Trophoblast cell (in vitro differentiated cells and primary cell): Measurements from ENCODE around the gene HOXD10.
A peak's percentile ranks its signal among the peaks of the same experiment; 100 is the strongest.

Experiments
- DNase-seq, 2 donors: peaks; one replicate each; pipeline ENCODE4 v3.0.0-alpha.2; 2016
- H2AFZ ChIP-seq: 2 replicates; pipeline ENCODE4 v1.6.1; 2013; ENCODE audit warnings: low read length, moderate library complexity, mild to moderate bottlenecking; ENCODE audit not compliant: insufficient read depth, poor library complexity
- H2AK5ac ChIP-seq: 2 replicates; pipeline ENCODE4 v1.6.1; 2013; ENCODE audit warnings: mild to moderate bottlenecking, low read length
- H2BK120ac ChIP-seq: 2 replicates; pipeline ENCODE4 v1.6.1; 2013; ENCODE audit warnings: low read length, mild to moderate bottlenecking, moderate library complexity; ENCODE audit not compliant: insufficient read depth, poor library complexity
- H2BK12ac ChIP-seq: 2 replicates; pipeline ENCODE4 v1.6.1; 2013; ENCODE audit warnings: mild to moderate bottlenecking, low read length, moderate library complexity
- H2BK5ac ChIP-seq: 2 replicates; pipeline ENCODE4 v1.6.1; 2013; ENCODE audit warnings: low read length, low read depth, moderate library complexity, mild to moderate bottlenecking; ENCODE audit not compliant: poor library complexity
- H3K14ac ChIP-seq: 2 replicates; pipeline ENCODE4 v1.6.1; 2013; ENCODE audit warnings: mild to moderate bottlenecking, low read length
- H3K18ac ChIP-seq: 2 replicates; pipeline ENCODE4 v1.6.1; 2013; ENCODE audit warnings: mild to moderate bottlenecking, low read length
- H3K23ac ChIP-seq: 2 replicates; pipeline ENCODE4 v1.6.1; 2013; ENCODE audit warnings: low read length
- H3K27ac ChIP-seq: 2 replicates; pipeline ENCODE4 v1.5.1; 2013; ENCODE audit warnings: low read depth, mild to moderate bottlenecking, inconsistent platforms, low read length, moderate library complexity
- H3K27me3 ChIP-seq: 2 replicates; pipeline ENCODE4 v1.6.1; 2013; ENCODE audit warnings: inconsistent platforms, mild to moderate bottlenecking, low read length, moderate library complexity; ENCODE audit not compliant: insufficient read depth
- H3K36me3 ChIP-seq, 2 experiments: 1 replicate in 1 of 2; 2 replicates in 1 of 2; pipeline ENCODE4 v1.6.1; 2013; ENCODE audit warnings: low read length in 2 of 2, mild to moderate bottlenecking in 2 of 2, moderate library complexity in 1 of 2; ENCODE audit not compliant: insufficient read depth in 2 of 2, control insufficient read depth in 1 of 2
- H3K4ac ChIP-seq: 2 replicates; pipeline ENCODE4 v1.6.1; 2013; ENCODE audit warnings: low read depth, mild to moderate bottlenecking, low read length, moderate library complexity
- H3K4me1 ChIP-seq, 2 experiments: 1 replicate in 1 of 2; 2 replicates in 1 of 2; pipeline ENCODE4 v1.6.1; 2013; ENCODE audit warnings: low read length in 2 of 2, mild to moderate bottlenecking in 2 of 2, moderate library complexity in 1 of 2; ENCODE audit not compliant: insufficient read depth in 2 of 2, control insufficient read depth in 1 of 2
- H3K4me2 ChIP-seq: 2 replicates; pipeline ENCODE4 v1.6.1; 2013; ENCODE audit warnings: inconsistent platforms, mild to moderate bottlenecking, low read length, moderate library complexity
- H3K4me3 ChIP-seq: 2 replicates; pipeline ENCODE4 v1.5.1; 2013; ENCODE audit warnings: mild to moderate bottlenecking, low read depth, low read length, inconsistent platforms
- H3K79me1 ChIP-seq: one replicate; pipeline ENCODE4 v1.6.1; 2013; ENCODE audit warnings: low read length
- H3K79me2 ChIP-seq: 2 replicates; pipeline ENCODE4 v1.6.1; 2013; ENCODE audit warnings: low read length, mild to moderate bottlenecking; ENCODE audit not compliant: control insufficient read depth, insufficient read depth, poor library complexity
- H3K9ac ChIP-seq: 2 replicates; pipeline ENCODE4 v1.6.1; 2013; ENCODE audit warnings: mild to moderate bottlenecking, low read length
- H3K9me3 ChIP-seq: 2 replicates; pipeline ENCODE4 v1.6.1; 2013; ENCODE audit warnings: low read depth, mild to moderate bottlenecking, control low read depth, inconsistent platforms, low read length; ENCODE audit not compliant: insufficient read depth
- H4K12ac ChIP-seq: 2 replicates; pipeline ENCODE4 v1.6.1; 2013; ENCODE audit warnings: low read depth, mild to moderate bottlenecking, low read length, moderate library complexity
- H4K8ac ChIP-seq: 2 replicates; pipeline ENCODE4 v1.6.1; 2013; ENCODE audit warnings: low read depth, mild to moderate bottlenecking, low read length, moderate library complexity
- H4K91ac ChIP-seq: one replicate; pipeline ENCODE4 v1.6.1; 2013; ENCODE audit warnings: low read depth, mild to moderate bottlenecking, low read length, moderate library complexity
- WGBS: extraction: QIAGEN DNeasy Blood & Tissue Kit; methylation state at CpG from one replicate; pipeline ENCODE4 v1.1.7; 2013; ENCODE audit warnings: missing lambda C conversion rate; ENCODE audit not compliant: insufficient read length, insufficient coverage; ENCODE audit errors: extremely low coverage; 5-methylcytosine and 5-hydroxymethylcytosine counted together

HOXD10 gene

GRCh38 chr2:176081837-176082524 is 34.6 kb upstream of the HOXD10 start:
- no peak overlapping the region for H2BK120ac ChIP-seq
- H3K27ac ChIP-seq = no peak overlapping the region
- H3K79me2 ChIP-seq = no peaks in the 10 kb centered on the region
- H3K79me1 ChIP-seq = peaks cover 1% of the 10 kb centered on the region
- WGBS = no CpG with 5 or more reads among the region's 62 CpGs
- no peak overlapping the region for H2BK12ac ChIP-seq
- H4K12ac ChIP-seq = no peak overlapping the region
- no peak overlapping the region for H2AFZ ChIP-seq
- DNase-seq = no peak
- peak overlapping the region; percentile 47 for H3K4me3 ChIP-seq
- H3K27me3 ChIP-seq = peaks cover 78% of the 10 kb centered on the region
- no peak overlapping the region for H3K23ac ChIP-seq
- H3K9ac ChIP-seq = no peak overlapping the region
- peaks cover 20 to 22% of the 10 kb centered on the region in 2 experiments for H3K4me1 ChIP-seq
- H3K4me2 ChIP-seq = peak overlapping the region; percentile 65
- no peak overlapping the region for H3K4ac ChIP-seq
- no peak overlapping the region for H2AK5ac ChIP-seq
- H3K18ac ChIP-seq = no peak overlapping the region
- no peak overlapping the region for H4K91ac ChIP-seq
- no peak overlapping the region for H3K14ac ChIP-seq
- no peak overlapping the region for H2BK5ac ChIP-seq
- H3K9me3 ChIP-seq = peaks cover 12% of the 10 kb centered on the region
- no peak overlapping the region for H4K8ac ChIP-seq
- H3K36me3 ChIP-seq = no peaks in the 10 kb centered on the region

- H3K79me2 ChIP-seq = no peaks in the 10 kb centered on the region
- no peak overlapping the region for H3K27ac ChIP-seq
- H3K4ac ChIP-seq = no peak overlapping the region
- no peak overlapping the region for H2BK5ac ChIP-seq
- WGBS = no CpG with 5 or more reads among the region's 10 CpGs
- H2AK5ac ChIP-seq = no peak overlapping the region
- H2BK12ac ChIP-seq = no peak overlapping the region
- peaks cover 83% of the 10 kb centered on the region for H3K27me3 ChIP-seq
- H2BK120ac ChIP-seq = no peak overlapping the region
- no peak for DNase-seq
- H3K9ac ChIP-seq = no peak overlapping the region
- H3K9me3 ChIP-seq = peaks cover 12% of the 10 kb centered on the region
- no peak overlapping the region for H3K14ac ChIP-seq
- no peak overlapping the region for H2AFZ ChIP-seq
- H3K18ac ChIP-seq = no peak overlapping the region
- peak overlapping the region; percentile 47 for H3K4me3 ChIP-seq
- H3K23ac ChIP-seq = no peak overlapping the region
- no peaks in the 10 kb centered on the region for H3K36me3 ChIP-seq
- H4K12ac ChIP-seq = no peak overlapping the region
- peaks cover 1% of the 10 kb centered on the region for H3K79me1 ChIP-seq
- no peak overlapping the region for H4K91ac ChIP-seq
- no peak overlapping the region for H4K8ac ChIP-seq
- H3K4me1 ChIP-seq = peaks cover 20 to 22% of the 10 kb centered on the region in 2 experiments
- H3K4me2 ChIP-seq = peak overlapping the region; percentile 65
Measured at GRCh38 chr2:176082525-176082823, 34.1 kb upstream of the HOXD10 start.

GRCh38 chr2:176082824-176083751 is 33.5 kb upstream of the HOXD10 start:
- H3K4me3 ChIP-seq = no peak overlapping the region
- no peak overlapping the region for H3K14ac ChIP-seq
- no peak overlapping the region for H2BK120ac ChIP-seq
- H3K36me3 ChIP-seq = no peaks in the 10 kb centered on the region
- H3K79me2 ChIP-seq = peaks cover 2% of the 10 kb centered on the region
- peaks cover 1% of the 10 kb centered on the region for H3K79me1 ChIP-seq
- no peak overlapping the region for H4K12ac ChIP-seq
- H3K9me3 ChIP-seq = peaks cover 12% of the 10 kb centered on the region
- peaks cover 89% of the 10 kb centered on the region for H3K27me3 ChIP-seq
- no peak overlapping the region for H3K27ac ChIP-seq
- peak overlapping the region; percentile 30 for H2AFZ ChIP-seq
- H2BK5ac ChIP-seq = no peak overlapping the region
- H3K4me2 ChIP-seq = peak overlapping the region; percentile 51
- H3K23ac ChIP-seq = no peak overlapping the region
- no peak overlapping the region for H3K4ac ChIP-seq
- H3K4me1 ChIP-seq = peaks cover 23 to 26% of the 10 kb centered on the region in 2 experiments
- no peak overlapping the region for H4K8ac ChIP-seq
- H2AK5ac ChIP-seq = no peak overlapping the region
- WGBS = no CpG with 5 or more reads among the region's 66 CpGs
- no peak overlapping the region for H2BK12ac ChIP-seq
- no peak for DNase-seq
- no peak overlapping the region for H3K18ac ChIP-seq
- no peak overlapping the region for H4K91ac ChIP-seq
- H3K9ac ChIP-seq = no peak overlapping the region

- Histone ChIP-seq H2AFZ (peak within 1 kb of the TSS; percentile 30), H4K12ac (no peak within 1 kb of the TSS), H3K4me1 (peaks cover 25 to 27% of the 10 kb centered on the region in 2 experiments), H3K79me2 (peaks cover 2% of the 10 kb centered on the region), H3K14ac (no peak within 1 kb of the TSS), H3K18ac (no peak within 1 kb of the TSS), H3K27me3 (peaks cover 90% of the 10 kb centered on the region), H2BK12ac (no peak within 1 kb of the TSS), H2BK120ac (no peak within 1 kb of the TSS), H3K9me3 (peaks cover 12% of the 10 kb centered on the region), H3K4me2 (peak within 1 kb of the TSS; percentile 51), H3K27ac (no peak within 1 kb of the TSS), H3K79me1 (peaks cover 1% of the 10 kb centered on the region), H4K91ac (no peak within 1 kb of the TSS), H3K9ac (no peak within 1 kb of the TSS), H2BK5ac (no peak within 1 kb of the TSS), H3K23ac (no peak within 1 kb of the TSS), H3K4me3 (no peak within 1 kb of the TSS), H3K36me3 (no peaks in the 10 kb centered on the region), H4K8ac (no peak within 1 kb of the TSS), H2AK5ac (no peak within 1 kb of the TSS), H3K4ac (no peak within 1 kb of the TSS)
- no CpG with 5 or more reads among the region's 27 CpGs for WGBS
- no peak for DNase-seq
Measured at GRCh38 chr2:176083796-176084261, 32.7 kb upstream of the HOXD10 start, which contains the start of gene EVX2. TSS of gene EVX2 (minus strand) at chr2:176083962. CDS start at chr2:176083776, 186 bp downstream.
